ENCODE results near the gene JMJD7. TPM values are rescaled to one million over a fixed set of nuclear protein-coding genes. Genes with fewer than 3 reads are reported as not detected.

The JMJD7 gene
- total RNA-seq = 35.4 TPM

DNA sequence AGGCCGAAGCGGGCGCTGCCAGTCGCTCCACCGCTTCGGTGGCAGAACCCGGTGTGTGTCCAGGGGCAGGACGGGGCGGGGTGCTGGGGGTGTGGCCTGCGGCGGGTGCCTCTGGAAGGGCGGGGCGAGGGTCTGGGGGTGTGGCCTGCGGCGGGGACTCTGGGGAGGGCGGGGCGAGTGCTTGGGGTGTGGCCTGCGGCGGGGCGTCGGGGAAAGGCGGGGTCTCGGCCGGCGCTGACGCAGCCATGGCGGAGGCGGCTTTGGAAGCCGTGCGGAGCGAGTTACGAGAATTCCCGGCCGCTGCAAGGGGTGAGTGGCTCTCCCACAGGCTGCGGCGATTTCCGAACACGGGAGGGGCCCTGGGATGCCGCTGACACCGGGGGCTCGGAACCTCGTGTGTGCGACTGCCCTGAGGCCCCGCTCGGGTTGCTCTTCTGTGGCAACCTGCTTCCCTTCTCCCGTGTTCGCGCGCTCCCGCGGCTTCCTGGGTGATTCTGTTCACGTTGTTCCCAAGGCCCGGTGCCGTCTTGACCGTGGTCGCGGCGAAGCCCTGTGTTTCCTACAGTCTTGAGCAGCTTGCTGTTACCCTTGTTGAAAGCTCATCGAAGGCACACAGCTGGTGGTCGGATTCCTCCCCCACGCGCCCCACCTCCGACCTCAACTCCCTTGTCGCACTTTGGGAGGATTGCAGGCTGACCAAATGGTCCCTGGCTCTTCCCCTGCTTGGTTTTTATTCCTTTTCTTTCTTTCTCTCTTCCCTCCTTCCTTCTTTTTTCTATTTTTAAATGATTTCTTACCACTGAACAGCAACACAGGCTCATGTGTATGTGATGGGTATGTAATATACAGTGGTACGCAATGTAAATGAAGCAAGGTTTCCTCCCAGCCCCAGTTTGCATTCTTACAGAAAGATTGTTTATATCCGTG, at the start of gene JMJD7:
JMJD7 (plus strand) TSS at position 213 of the 927 bp plus-strand sequence; CDS start at position 246, 33 bp downstream.
- ATAC-seq = peak; percentile 90

DNA sequence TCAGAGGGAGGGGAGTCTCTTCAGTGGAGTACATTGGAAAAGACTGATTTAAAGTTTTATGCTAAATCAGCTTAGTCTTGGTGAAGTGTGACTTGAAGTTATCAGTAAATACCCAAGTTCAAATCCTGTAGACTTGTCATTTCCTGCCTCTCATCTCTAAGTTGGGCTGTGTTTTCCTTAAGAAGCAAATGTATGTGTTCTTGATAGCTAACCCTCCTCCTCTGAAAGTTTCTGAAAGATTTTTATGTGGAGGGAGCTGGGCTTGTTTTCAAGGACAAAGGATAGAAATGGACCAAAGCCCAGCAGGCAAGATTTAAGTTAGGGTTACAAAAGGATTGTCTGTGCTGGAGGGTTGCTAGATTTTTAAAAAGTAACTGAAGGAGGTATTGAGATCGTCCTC, 49.4 kb upstream of the JMJD7 start:
- no peak for ATAC-seq

DNA sequence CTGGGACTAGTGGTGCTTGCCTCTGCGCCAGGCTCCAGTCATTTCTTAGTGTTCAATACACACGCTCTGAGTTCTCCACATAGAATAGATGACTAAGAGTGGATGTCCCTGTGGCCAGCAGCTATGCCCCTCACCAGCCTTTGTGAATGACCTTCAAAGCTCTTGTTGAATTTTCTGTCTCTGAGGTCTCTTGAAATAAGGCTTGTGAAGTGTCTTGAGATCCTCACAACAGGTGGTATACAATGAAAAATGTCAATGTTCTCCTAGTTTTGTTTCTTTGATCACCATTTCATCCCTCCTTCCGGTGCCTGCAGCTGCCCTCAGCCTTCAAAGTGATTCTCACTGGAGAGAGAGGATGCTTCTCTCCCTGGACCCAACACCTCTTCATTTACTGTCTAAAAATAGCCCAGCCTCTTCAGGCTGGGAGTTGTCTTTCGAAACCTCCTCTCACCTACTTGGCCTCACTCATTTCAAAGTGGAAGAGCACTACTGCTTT, 48.2 kb upstream of the JMJD7 start:
- ATAC-seq = no peak

DNA sequence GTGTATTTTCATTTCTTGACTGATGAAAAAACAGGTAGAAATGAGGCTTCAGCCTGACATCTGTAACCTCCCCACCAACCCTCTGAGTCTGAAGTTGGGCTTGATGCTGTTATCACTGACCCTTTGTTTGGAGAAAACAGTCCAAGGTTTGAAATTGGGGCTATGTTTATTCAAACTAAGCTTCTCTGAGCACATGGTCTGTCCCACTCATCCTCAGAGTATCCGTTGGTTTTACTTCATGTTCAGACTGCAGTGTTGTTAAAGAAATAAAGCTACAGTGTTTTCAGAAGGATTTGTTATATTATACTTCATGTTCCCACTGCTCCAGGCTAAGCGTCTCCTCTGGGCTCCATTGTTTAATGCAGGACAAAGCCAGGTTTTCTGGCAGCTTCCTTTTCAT, 47.6 kb upstream of the JMJD7 start:
- peak; percentile 19 for ATAC-seq

DNA sequence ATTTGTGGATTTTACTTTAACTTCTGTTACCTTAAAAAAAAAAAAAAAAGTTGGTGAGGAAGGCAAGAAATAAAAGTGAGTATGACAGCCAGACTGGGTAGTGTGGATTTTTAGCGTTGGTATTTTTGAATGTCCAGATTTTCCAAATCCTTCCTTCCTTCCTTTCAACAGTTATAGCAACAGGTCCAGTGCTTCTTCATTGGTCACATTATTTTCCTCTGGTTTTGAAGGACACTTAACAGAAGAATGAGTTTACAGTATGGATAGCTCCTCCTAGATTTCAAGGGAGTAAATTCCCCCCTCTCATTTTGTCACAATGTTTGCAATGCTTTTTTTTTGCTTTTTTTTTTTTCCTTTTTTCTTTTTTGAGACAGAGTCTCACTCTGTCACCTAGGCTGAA, 47.2 kb upstream of the JMJD7 start:
- no peak for ATAC-seq

DNA sequence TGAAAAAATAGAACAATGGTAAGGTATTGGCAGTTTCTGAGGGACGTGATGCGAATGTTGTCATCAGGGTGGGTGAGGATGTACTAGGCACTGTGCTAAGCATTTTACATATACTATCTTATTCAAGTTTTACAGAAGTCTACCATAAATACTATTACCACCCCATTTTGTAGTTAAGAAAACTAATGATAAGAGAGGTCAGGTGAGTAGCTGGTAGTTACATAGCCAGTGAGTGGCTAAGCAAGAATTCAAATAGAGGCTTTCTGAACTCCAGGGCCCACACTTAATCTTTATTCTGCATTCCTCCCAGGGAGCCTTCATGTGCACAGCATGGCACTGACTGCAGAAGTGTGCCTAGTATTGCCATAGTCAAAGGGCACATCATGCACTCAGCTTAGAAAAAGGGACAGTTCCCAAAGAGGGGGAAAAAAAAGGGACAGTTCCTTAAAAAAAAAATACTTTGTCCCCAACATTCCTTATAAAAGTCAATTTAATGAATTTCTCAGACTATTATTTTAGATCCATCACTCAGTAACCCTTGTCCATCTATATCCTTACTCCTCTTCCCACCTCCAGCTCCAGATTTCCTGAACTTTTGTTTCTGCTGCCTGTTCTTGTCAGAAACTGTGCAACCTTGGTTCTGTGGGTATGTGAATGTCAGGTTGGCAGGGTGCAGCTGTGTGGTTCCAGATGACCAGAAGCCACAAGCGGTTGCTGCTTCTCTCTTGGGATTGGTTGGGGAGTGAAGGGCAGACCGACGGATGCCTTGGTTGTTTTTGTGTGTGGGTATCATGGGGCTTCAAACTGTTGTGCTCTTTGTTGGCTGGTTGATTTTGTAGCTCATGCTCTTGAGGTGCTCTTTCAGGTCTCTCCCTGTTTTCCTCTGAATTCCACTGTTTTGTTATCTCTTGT, 45.3 kb upstream of the JMJD7 start:
- ATAC-seq = no peak

DNA sequence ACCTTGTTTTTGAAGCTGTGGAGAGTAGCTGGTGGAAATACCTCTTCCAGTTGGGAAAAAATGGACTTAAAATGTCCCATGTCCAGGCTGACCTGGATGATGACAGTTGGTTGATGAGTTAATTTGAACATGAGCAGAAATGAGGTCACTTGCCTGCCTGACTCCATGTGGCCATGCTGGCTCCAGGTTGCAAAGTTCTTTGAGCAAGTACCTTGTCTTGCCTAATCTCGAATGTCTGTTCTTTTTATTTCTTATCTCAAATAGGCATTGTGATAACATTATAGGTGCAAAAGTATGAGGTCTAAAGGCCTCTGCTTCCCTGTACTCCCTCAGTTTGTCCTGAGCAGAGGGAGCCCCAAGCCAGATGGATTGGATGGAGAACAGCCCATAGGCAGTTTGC, 44.6 kb upstream of the JMJD7 start:
- no peak for ATAC-seq

DNA sequence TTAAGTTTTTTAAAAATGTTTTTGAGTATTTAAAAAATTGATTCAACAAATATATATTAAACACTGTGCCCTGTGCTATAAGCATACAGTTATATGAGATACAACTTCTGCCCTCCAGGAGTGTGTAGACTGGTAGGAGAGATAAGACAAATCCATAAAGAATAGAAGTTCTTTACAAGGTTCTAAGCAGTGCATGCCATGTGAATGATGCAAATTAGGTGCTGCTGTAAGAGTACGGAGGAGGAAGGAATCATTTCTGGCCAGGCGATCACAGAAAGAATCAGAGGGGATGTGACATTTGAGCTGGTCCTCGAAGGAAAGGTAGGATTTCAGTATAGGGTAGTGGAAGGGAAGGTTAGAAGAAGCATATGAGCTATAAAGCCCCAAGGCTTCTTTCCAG, 39.6 kb upstream of the JMJD7 start:
- no peak for ATAC-seq

DNA sequence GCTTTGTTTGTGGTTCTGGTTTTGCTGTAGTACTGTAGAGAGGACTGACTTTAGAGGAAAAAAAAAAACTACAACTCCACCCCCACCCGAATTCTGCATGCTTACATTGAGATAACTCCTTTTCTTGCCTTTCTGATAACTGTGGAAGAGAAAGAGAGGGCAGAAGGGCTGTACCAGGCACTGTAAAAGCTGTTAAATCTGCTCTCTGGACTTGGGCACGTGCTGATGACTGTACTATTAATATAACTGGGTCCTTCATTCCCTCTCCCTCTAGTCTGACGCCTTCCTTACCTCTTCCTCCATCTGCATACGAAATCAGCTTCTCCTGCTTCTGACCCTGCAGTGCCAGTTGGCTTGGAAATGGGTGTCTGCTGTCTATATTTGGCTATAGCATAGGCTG, 38.7 kb upstream of the JMJD7 start:
- no peak for ATAC-seq

DNA sequence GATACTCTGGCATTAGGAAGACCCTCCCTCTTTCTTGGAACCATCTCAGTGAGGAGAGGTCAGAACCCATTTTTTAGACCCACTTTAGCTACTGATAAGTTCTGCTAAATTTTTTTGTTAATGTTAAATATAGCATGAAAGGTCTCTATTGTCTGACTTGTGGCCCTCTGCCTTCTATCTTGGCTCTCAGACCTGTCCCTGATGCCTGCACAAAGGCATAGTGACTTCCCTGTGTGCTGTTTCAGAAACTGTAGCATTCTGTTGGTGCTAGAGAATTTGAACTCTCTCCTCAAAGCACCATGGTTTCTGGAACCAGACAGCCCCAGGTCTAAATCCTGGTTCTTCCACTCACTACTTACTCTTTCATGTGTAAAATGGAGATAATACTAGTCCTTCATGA, 38.2 kb upstream of the JMJD7 start:
- ATAC-seq = no peak

DNA sequence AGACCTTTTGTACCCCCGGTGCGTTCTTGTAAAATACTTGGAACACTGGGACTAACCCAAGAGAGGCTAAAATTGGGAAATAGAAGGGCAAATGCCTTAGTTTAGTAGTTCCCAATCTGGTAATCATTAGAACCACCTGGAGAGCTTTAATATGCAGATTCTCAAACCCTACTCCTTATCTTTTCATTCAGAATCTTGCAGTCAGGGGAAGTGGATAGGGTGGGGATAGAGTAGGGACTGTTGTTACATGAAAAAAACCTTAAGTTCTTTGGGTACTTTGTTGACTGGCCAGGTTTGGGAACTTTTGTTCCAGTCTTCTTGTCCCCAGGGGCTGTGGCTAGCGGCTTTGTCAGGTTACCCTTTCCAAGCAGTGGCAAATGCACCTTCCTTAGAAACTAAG, 37.7 kb upstream of the JMJD7 start:
- no peak for ATAC-seq

DNA sequence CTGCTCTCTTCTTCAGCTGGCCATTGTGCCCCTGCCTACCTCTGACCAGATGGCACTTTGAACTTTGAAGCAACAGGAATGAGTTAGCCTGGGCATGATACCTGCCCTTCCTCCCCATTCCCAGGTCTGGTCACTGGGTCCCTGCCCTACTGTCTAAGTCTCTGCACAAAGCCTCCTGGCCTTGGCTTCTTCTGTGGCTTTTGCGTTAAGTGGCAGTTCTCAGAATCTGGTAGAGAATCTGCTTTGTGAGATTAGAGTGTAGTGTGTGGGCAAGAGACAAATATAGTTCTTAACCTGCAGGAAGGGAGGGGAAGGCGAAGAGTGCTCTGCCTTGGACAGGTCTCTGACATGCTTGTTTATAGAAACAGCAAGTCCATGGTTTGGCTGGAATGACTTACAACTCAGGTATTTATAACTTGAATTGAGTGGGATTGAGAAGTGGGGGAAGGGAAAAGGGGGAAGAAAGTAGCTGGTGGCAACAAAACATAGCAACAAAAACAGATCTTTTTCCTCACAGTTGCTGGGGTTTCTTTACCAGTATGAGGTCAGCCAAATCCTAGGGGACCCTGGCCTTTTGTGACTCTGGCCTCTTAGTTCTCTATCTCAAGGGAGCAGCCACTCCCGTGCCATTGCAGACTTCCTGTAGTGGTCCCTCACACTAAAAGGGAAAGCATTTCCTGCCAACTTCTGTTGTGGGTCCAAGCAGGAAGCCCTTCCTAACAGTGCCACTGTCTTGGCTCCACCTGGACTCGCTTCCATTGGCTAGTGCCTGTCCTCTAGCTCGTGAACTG, 36.9 kb upstream of the JMJD7 start:
- ATAC-seq = peak; percentile 37

DNA sequence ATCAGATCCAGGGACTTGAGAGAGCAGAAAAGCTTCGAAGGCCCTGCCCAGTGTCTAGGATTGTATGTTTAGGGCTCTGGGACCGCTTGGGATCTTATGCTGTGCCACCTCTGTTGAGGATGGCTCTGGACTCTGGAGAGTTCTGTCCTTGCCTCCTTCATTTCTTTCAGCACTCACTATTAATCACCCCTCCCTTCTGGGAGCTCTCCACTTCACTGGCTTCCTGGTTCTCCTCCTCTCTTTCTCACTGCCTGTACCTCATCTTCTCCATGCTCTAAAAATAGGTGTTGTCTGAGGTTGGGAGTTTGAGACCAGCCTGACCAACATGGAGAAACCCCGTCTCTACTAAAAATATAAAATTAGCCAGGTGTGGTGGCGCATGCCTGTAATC, 36.4 kb upstream of the JMJD7 start:
- no peak for ATAC-seq

DNA sequence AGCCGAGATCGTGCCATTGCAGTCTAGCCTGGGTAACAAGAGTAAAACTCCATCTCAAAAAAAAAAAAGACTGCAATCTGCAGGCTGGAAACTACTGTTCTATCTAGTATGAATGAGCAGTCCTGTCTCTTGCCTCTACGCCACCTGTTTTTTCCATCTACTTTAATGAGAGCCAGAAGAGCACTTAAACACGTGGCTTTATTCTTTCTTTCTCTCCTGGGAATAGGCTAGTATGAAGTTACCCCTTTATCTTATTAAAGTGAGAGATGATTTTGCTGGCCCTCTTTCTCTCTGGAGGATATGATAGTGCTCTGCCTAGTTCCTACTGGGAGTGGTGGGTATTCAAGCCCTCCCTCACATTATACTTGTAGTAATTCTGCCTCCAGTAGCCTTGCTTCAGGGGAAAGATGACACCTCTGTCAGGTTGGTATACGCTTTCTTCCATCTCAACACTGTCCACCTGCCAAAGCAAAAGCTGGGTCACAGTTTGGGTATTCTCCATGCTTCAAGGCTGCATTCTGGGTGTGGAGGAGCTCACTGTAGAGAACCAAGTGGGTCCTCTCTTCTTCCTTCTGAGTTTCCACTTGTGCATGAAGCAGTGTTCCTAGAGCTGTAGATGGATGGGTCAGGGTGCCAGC, 35.8 kb upstream of the JMJD7 start:
- ATAC-seq = no peak

DNA sequence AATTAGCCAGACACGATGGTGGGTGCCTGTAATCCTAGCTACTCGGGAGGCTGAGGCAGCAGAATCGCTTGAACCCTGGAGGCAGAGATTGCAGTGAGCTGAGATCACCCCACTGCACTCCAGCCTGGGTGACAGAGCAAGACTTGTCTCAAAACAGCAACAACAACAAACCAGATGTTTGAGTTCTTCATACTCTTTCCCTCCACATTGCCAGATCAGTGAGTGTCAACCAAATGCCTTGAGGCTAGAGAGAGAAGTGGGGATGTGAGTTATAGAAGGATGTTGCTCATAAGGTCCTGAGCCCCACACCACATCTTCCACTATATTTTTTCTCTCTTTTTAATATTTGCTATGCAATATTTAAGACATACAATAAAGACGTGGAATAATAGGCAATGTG, 33.8 kb upstream of the JMJD7 start:
- ATAC-seq = peak; percentile 16

DNA sequence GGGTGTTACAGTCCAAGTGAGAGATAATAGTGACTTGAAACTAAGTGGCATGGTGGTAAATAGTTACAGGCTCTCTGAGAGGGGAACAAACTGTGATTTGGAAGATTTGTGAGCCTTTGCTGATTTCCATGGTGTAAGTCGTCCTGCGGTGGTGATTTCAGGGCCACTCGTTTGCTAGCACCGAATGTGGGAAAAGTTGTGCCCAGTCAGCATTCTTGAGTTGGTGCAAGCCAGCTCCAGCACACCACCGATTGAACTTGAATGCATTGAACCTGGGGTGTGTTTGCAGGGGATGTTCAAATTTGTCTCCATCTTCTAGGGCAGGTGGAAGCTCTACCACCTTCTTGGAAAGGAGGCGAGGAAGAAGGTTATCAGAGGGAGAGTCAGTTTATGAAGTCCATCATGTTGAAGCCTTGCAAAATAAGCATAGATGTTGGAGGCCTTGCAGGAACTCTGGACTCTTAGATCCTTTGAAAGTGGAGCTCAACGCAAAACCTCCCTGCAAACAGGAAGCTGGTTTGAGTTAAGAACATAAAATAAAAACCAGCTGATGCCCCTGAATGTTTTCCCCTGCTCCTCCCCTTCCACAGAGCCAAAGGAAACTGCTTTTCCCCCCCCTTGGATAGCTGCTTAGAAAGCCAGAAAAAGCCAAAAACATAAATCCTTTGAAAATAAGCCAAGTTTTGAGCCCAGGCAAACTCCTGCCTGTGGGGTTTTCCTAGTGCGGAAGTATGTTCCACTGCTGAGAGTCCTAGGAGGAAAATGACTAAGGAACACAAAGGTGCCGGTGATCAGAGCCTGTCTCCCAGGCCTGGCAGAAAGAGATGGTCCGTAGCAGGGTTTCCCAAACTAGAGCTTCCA, 31.7 kb upstream of the JMJD7 start:
- ATAC-seq = peak; percentile 53

DNA sequence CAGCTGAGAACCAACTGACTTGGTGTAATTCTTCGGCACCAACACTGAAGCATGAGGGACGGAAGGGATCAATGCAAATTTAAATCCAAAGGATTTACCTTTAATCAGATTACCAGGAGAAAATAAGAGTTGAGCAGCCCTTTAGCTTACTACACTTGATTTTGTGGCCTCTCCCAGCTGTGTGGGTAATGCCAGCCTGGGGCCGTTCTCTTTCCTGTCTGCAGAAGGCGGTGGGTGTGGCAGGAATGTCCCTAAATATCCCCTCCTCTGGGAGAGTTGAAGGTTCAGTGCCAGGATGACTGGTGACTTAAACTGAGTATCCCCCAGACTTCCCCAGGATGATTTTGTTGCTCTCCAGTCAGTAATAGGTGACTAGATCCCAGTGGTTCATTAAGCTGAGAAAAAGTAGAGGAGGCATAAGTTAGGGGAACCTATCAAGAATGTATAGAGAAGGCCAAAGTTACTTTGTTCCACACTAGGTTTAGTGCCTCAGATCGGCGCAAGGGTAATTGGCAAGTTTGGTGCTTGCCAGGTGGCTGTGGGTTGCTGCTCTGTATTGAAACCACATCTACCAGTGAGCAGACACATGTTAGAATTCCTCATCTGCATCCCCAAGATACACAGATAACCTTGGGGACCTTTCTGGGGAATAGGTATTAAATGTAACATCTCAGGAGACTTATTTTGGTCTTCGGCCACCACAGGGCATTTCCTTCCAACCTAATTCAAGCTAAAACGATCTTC, 30.5 kb upstream of the JMJD7 start:
- no peak for ATAC-seq

DNA sequence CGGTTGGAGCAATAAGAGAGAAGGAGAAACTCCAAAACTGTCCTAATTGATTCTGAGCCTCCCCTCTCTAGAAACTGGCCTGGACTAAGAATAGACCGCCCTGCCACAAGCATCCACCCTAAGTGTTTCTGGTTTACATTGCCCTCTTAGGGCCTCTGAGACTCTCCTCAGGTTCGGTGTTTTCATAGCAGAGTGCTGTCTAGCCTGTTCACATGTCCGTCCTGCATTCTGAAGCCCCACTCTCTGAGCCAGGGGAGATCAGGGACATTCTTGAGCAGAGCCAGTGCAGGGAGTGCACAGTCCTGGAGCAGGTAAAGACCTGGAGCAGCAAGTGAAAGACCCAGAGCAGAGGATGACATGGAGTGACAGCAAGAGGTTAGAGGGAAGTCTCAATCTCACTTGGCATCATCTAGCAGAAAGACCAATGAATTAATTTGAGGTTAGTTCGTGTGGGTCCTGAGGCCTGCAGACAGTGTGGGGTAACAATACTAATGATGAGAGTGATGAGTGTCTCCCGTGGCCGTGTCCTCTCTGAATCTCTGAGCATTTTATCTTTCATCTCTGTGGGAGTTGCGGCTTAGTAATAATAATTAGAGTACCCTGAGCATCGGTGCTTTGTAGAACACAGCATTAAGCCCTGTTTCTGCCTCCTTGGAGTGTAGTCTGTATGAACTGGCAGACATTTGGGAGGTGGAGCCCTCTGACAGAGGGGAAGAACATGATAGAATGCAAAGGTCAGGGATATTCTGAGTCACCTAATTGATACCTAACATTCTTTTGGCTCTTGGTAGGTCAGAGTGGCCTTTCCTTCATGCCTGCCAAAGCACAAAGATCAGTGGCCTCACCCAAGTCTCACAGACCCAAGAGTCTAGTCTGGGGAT, 29.0 kb upstream of the JMJD7 start:
- peak; percentile 2 for ATAC-seq

DNA sequence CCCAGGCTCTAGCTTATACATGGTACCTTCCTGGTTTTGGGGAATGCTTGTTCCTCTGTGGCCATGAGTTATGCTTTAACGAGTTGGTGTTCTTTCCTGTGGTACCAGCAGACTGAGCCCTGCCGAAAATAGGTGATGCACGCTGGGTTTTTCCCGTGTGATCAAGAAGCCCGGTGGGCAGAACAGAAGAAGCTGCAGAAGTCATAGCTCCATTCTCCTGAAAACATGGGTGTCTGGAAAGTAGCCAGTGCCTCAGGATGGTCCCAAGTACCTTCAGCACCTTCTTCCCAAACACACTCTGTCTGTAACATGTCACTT, 28.4 kb upstream of the JMJD7 start:
- no peak for ATAC-seq

Data from esophagus mucosa (tissue), 1 donor.